PFSK-1 (cell line): ENCODE measurements around the gene MDN1.

Source experiments
- POLR2AphosphoS5 ChIP-seq: IDR thresholded peaks from 2 replicates; pipeline ENCODE4 v1.6.1; 2012; ENCODE audit warnings: low read depth, mild to moderate bottlenecking, control low read depth, low read length, moderate library complexity
- SIN3A ChIP-seq: IDR thresholded peaks from 2 replicates; pipeline ENCODE4 v1.6.1; 2012; ENCODE audit warnings: mild to moderate bottlenecking, low read length, moderate library complexity, borderline replicate concordance; ENCODE audit not compliant: insufficient read depth
- TAF1 ChIP-seq: IDR thresholded peaks from 2 replicates; pipeline ENCODE4 v1.6.1; 2012; ENCODE audit warnings: low read length, control low read depth, borderline replicate concordance; ENCODE audit not compliant: insufficient read depth

DNA sequence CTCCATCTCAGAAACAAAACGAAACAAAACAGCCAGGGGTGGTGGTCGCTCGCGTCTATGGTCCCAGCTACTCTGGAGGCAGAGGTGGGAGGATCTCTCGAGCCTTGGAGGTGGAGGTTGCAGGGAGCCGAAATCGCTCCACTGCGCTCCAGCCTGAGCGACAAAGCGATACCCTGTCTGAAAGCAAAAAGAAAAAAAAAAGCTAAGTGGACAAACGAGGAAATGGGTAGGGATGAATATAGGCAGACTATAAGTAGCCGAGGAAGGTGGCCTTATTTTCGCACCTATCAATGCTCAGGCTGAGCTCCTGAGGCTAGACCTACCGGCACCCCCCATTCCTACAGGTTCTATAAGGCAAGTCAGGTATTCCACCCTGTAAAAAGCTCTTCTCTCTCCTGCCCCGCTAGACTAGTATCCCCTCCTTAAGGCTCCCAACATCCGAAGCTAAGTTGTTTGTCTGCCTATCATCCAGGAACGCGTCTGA lies 9.4 kb upstream of the MDN1 start:
- TF ChIP-seq POLR2AphosphoS5 = no peak
- no peak for TF ChIP-seq SIN3A
- TF ChIP-seq TAF1 = no peak
